Keratinocyte (primary cell): ENCODE results near the gene WAS. TPM values are rescaled to one million over a fixed set of nuclear protein-coding genes. Genes with fewer than 3 reads are reported as not detected.
"Not testable (repeated sequence)": the region's sequence is repeated elsewhere in the genome, so short reads cannot be mapped to it uniquely, and the experiment has no call there.

Experiments used
- DNase-seq: peaks from one replicate; pipeline ENCODE4 v3.0.0-alpha.2; 2011; ENCODE audit warnings: low read depth, missing footprints, low spot score
- FAIRE-seq: peaks from 2 replicates; lab custom pipeline; 2011; peaks lifted over from hg19 to GRCh38; lab: Jason Lieb, UNC
- H2AFZ ChIP-seq: 2 replicates; pipeline ENCODE4 v1.6.0; 2012; ENCODE audit warnings: low read length, control low read depth, inconsistent platforms; ENCODE audit not compliant: control insufficient read depth
- H3K27ac ChIP-seq: 2 replicates; pipeline ENCODE4 v1.5.1; 2011; ENCODE audit warnings: low read length; ENCODE audit not compliant: control insufficient read depth, insufficient read depth
- H3K27me3 ChIP-seq: 3 replicates; pipeline ENCODE4 v1.6.0; 2011; ENCODE audit warnings: low read length; ENCODE audit not compliant: control insufficient read depth, insufficient read depth; ENCODE audit errors: extremely low read depth
- H3K36me3 ChIP-seq, 2 experiments: 2 replicates in 1 of 2; 3 replicates in 1 of 2; pipeline ENCODE4 v1.5.1; 2011; ENCODE audit warnings: low read length in 2 of 2, mild to moderate bottlenecking in 1 of 2; ENCODE audit not compliant: control insufficient read depth in 2 of 2, insufficient read depth in 2 of 2; ENCODE audit errors: extremely low read depth in 1 of 2
- H3K4me1 ChIP-seq: 3 replicates; pipeline ENCODE4 v1.5.1; 2011; ENCODE audit warnings: low read length; ENCODE audit not compliant: control insufficient read depth, insufficient read depth; ENCODE audit errors: extremely low read depth
- H3K4me2 ChIP-seq: 3 replicates; pipeline ENCODE4 v1.6.0; 2011; ENCODE audit warnings: low read depth, low read length; ENCODE audit not compliant: control insufficient read depth, insufficient read depth; ENCODE audit errors: extremely low read depth
- H3K4me3 ChIP-seq, 3 experiments: fragments of 200-600 bp in 1 of 3; sonication (generic) in 1 of 3; 2 replicates in 2 of 3; 3 replicates in 1 of 3; pipeline ENCODE4 v1.5.1; 2011 to 2016; ENCODE audit warnings: low read length in 3 of 3, mild to moderate bottlenecking in 3 of 3, control low read depth in 2 of 3, inconsistent platforms in 1 of 3, low read depth in 1 of 3, mixed read lengths in 1 of 3, mixed run types in 1 of 3, moderate library complexity in 1 of 3; ENCODE audit not compliant: control insufficient read depth in 2 of 3, insufficient read depth in 2 of 3; ENCODE audit errors: extremely low read depth in 1 of 3
- H3K79me2 ChIP-seq: 2 replicates; pipeline ENCODE4 v1.6.0; 2012; ENCODE audit warnings: low read length; ENCODE audit not compliant: control insufficient read depth, insufficient read depth
- H3K9ac ChIP-seq: 3 replicates; pipeline ENCODE4 v1.6.0; 2011; ENCODE audit warnings: low read length; ENCODE audit not compliant: control insufficient read depth, insufficient read depth; ENCODE audit errors: extremely low read depth
- H3K9me1 ChIP-seq: 3 replicates; pipeline ENCODE4 v1.6.0; 2011; ENCODE audit warnings: low read length; ENCODE audit not compliant: control insufficient read depth, insufficient read depth; ENCODE audit errors: extremely low read depth
- H3K9me3 ChIP-seq: 2 replicates; pipeline ENCODE4 v1.5.1; 2012; ENCODE audit warnings: low read depth, low read length; ENCODE audit not compliant: control insufficient read depth
- H4K20me1 ChIP-seq: 3 replicates; pipeline ENCODE4 v1.6.0; 2011; ENCODE audit warnings: low read length; ENCODE audit not compliant: control insufficient read depth, insufficient read depth; ENCODE audit errors: extremely low read depth
- EZH2 ChIP-seq: IDR thresholded peaks from one replicate; pipeline ENCODE4 v1.6.1; 2012; ENCODE audit warnings: inconsistent platforms, mild to moderate bottlenecking, low read length, moderate library complexity
- dilution Hi-C: fragments of 300-500 bp; cut with MboI; formaldehyde crosslinking; loops from one replicate; pipeline ENCODE4 v1.7.0; 2020; ENCODE audit warnings: low sequenced_read_pairs; ENCODE audit not compliant: extremely low pct_ligation_motif_present
- polyA plus RNA-seq, 5 experiments: library from polyadenylated mRNA; depleted of rRNA in 3 of 5; stranded (reverse) in 3 of 5; stranded (forward) in 1 of 5; unstranded in 1 of 5; fragments of >200 nt; gene quantifications; 1 replicate in 1 of 5; 2 replicates in 3 of 5; 3 replicates in 1 of 5; pipeline versions ENCODE4 v1.2.1 to v1.2.3, GENCODE V29; 2011 to 2012; ENCODE audit warnings: missing spikeins in 2 of 5, low read depth in 1 of 5, low replicate concordance in 1 of 5
- TF ChIP-seq, protein P1 (sequence below), 3 experiments: IDR thresholded peaks in 1 of 3; conservative IDR thresholded peaks in 1 of 3; optimal IDR thresholded peaks in 1 of 3; 2 replicates in 2 of 3; 3 replicates in 1 of 3; pipeline versions ENCODE3 to v1.5.1; 2011; ENCODE audit warnings: low read length in 3 of 3, mild to moderate bottlenecking in 3 of 3, moderate library complexity in 2 of 3, control low read depth in 1 of 3, inconsistent platforms in 1 of 3; ENCODE audit not compliant: insufficient read depth in 2 of 3; ENCODE audit errors: extremely low read depth in 1 of 3

Gene WAS
- polyA plus RNA-seq, 1 donor (not counting 4 experiments of a cell fraction or from before 2014, with no cell fraction given), result 0.07 TPM

DNA sequence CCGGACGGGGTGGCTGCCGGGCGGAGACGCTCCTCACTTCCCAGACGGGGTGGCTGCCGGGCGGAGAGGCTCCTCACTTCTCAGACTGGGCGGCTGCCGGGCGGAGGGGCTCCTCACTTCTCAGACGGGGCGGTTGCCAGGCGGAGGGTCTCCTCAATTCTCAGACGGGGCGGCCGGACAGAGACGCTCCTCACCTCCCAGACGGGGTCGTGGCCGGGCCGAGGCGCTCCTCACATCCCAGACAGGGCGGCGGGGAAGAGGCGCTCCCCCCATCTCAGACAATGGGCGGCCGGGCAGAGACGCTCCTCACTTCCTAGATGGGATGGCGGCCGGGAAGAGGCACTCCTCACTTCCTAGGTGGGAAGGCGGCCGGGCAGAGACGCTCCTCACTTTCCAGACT lies 23.9 kb upstream of the WAS start:
- H3K9ac ChIP-seq, H3K79me2 ChIP-seq, H3K4me1 ChIP-seq, H4K20me1 ChIP-seq, DNase-seq, H3K4me2 ChIP-seq, H3K27ac ChIP-seq, FAIRE-seq, H3K4me3 ChIP-seq, H3K36me3 ChIP-seq, H3K27me3 ChIP-seq, H3K9me1 ChIP-seq, H3K9me3 ChIP-seq, H2AFZ ChIP-seq, dilution Hi-C loops: not testable (repeated sequence)

DNA sequence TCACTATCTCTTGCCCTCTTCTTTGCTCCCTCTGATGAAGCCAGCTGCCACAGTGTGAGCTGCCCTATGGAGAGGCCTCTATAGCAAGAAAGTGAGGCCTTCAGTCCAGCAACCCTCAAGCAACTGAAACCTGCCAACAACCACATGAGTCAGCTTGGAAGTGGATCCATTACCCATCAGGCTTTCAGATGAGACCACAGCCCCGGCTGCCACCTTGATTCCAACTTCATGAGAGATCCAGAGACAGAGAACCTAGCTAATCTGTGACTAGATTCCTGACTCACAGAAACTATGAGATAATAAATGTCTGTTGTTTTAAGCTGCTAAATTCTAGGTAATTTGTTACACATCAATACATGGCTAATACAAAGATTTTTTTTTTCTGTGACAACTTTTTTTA lies 20.4 kb upstream of the WAS start:
- no peaks in the 10 kb centered on the region for H4K20me1 ChIP-seq
- no peaks in the 10 kb centered on the region for H3K27me3 ChIP-seq
- H2AFZ ChIP-seq, result no peak overlapping the region
- TF ChIP-seq, protein P1, sequence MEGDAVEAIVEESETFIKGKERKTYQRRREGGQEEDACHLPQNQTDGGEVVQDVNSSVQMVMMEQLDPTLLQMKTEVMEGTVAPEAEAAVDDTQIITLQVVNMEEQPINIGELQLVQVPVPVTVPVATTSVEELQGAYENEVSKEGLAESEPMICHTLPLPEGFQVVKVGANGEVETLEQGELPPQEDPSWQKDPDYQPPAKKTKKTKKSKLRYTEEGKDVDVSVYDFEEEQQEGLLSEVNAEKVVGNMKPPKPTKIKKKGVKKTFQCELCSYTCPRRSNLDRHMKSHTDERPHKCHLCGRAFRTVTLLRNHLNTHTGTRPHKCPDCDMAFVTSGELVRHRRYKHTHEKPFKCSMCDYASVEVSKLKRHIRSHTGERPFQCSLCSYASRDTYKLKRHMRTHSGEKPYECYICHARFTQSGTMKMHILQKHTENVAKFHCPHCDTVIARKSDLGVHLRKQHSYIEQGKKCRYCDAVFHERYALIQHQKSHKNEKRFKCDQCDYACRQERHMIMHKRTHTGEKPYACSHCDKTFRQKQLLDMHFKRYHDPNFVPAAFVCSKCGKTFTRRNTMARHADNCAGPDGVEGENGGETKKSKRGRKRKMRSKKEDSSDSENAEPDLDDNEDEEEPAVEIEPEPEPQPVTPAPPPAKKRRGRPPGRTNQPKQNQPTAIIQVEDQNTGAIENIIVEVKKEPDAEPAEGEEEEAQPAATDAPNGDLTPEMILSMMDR (optimal IDR thresholded peaks at IDR 0.05 in 1 of 3, IDR thresholded peaks at IDR 0.05 in 1 of 3, conservative IDR thresholded peaks at IDR 0.05 in 1 of 3; ENCODE audit: extremely low read depth in 1 of 3, insufficient read depth in 2 of 3, low read length in 3 of 3), result no peak
- TF ChIP-seq EZH2, result no peak
- dilution Hi-C loops, result no loop called here
- no peak overlapping the region for H3K9ac ChIP-seq
- no peaks in the 10 kb centered on the region for H3K36me3 ChIP-seq
- H3K4me2 ChIP-seq, result no peak overlapping the region
- no peaks in the 10 kb centered on the region for H3K4me1 ChIP-seq
- no peaks in the 10 kb centered on the region for H3K79me2 ChIP-seq
- H3K4me3 ChIP-seq, result no peak overlapping the region
- no peak for DNase-seq
- H3K9me3 ChIP-seq, result no peaks in the 10 kb centered on the region
- no peak overlapping the region for H3K27ac ChIP-seq
- no peaks in the 10 kb centered on the region for H3K9me1 ChIP-seq
- FAIRE-seq, result no peak

DNA sequence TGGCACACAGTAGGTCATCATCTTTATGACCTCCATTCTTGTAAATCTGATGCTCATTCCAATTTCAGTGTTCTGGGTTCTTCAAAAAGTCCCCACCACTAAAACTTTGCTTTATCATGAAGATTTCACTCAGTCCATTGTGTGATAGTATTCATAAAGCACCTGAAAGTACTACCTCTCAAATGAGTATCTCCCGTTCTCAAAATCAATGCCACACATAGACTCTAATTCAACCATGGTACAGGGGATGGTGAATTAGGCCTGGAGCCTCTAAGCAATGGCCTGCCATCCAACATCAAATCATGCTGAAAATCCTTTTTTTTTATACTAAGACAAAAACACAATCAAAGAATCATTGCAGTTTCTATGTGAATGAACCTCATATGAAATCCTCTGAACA lies 19.4 kb upstream of the WAS start:
- FAIRE-seq (no peak), DNase-seq (no peak)
- dilution Hi-C loops, result no loop called here
- Histone ChIP-seq H3K27me3 (no peaks in the 10 kb centered on the region), H2AFZ (no peak overlapping the region), H3K4me2 (no peak overlapping the region), H3K9me3 (no peaks in the 10 kb centered on the region), H3K4me3 (no peak overlapping the region), H3K79me2 (no peaks in the 10 kb centered on the region), H3K4me1 (no peaks in the 10 kb centered on the region), H3K9ac (no peak overlapping the region), H3K9me1 (no peaks in the 10 kb centered on the region), H3K27ac (no peak overlapping the region), H3K36me3 (no peaks in the 10 kb centered on the region), H4K20me1 (no peaks in the 10 kb centered on the region)
- TF ChIP-seq, protein P1 (optimal IDR thresholded peaks at IDR 0.05 in 1 of 3, IDR thresholded peaks at IDR 0.05 in 1 of 3, conservative IDR thresholded peaks at IDR 0.05 in 1 of 3; ENCODE audit: extremely low read depth in 1 of 3, insufficient read depth in 2 of 3, low read length in 3 of 3), result no peak
- TF ChIP-seq EZH2, result no peak
